PC-3 (cell line): ENCODE results near the gene MRLN. TPM values are rescaled to one million over a fixed set of nuclear protein-coding genes. Genes with fewer than 3 reads are reported as not detected.

Experiments used
- ATAC-seq: fragments of 200-7000 bp; cut with Tn5 transposase; 2 replicates; pipeline ENCODE4 v1.9.1; 2020; ENCODE audit warnings: mild to moderate bottlenecking, moderate library complexity
- BruUV-seq: library from RNA; stranded (reverse); fragments of 400-500 nt; replicated peaks from 2 replicates; lab custom pipeline; 2021; lab: Mats Ljungman, UMichigan
- CTCF ChIA-PET: fragments of 300-600 bp; sonication (Branson Sonifier 250); formaldehyde crosslinking; loops from one replicate; lab custom pipeline; 2022; ENCODE audit warnings: antibody characterized with exemption; lab: Charles Lee
- POLR2A ChIA-PET: fragments of 300-600 bp; sonication (Branson Sonifier 250); formaldehyde crosslinking; loops from one replicate; lab custom pipeline; 2022; ENCODE audit warnings: antibody characterized with exemption; ENCODE audit not compliant: unreplicated experiment; lab: Charles Lee
- DNase-seq: peaks from one replicate; pipeline ENCODE4 v3.0.0-alpha.2; 2015
- H2AFZ ChIP-seq: fragments of 300-600 bp; sonication (generic); 2 replicates; pipeline ENCODE4 v1.6.0; 2016; ENCODE audit warnings: antibody characterized with exemption, low read length
- H3F3A ChIP-seq: fragments of 300-600 bp; sonication (generic); one replicate; pipeline ENCODE4 v1.6.0; 2017; ENCODE audit warnings: antibody characterized with exemption, low read length, control low read depth, mild to moderate bottlenecking; ENCODE audit not compliant: unreplicated experiment
- H3K27ac ChIP-seq: fragments of 300-600 bp; sonication (generic); 2 replicates; pipeline ENCODE4 v1.5.1; 2016; ENCODE audit warnings: mild to moderate bottlenecking, low read length
- H3K27me3 ChIP-seq: fragments of 300-600 bp; sonication (generic); 2 replicates; pipeline ENCODE4 v1.6.1; 2016; ENCODE audit warnings: low read length, mixed read lengths
- H3K36me3 ChIP-seq: fragments of 300-600 bp; sonication (generic); 2 replicates; pipeline ENCODE4 v1.6.1; 2016; ENCODE audit warnings: low read depth, mixed run types, low read length, mixed read lengths
- H3K4me1 ChIP-seq: fragments of 300-600 bp; sonication (generic); 2 replicates; pipeline ENCODE4 v1.5.1; 2016; ENCODE audit warnings: low read length; ENCODE audit not compliant: insufficient read depth
- H3K4me2 ChIP-seq: fragments of 300-600 bp; sonication (generic); 2 replicates; pipeline ENCODE4 v1.6.0; 2016; ENCODE audit warnings: low read length
- H3K4me3 ChIP-seq: fragments of 300-600 bp; sonication (generic); 2 replicates; pipeline ENCODE4 v1.5.1; 2016; ENCODE audit warnings: mild to moderate bottlenecking, low read length, mixed read lengths
- H3K79me2 ChIP-seq: fragments of 300-600 bp; sonication (generic); 2 replicates; pipeline ENCODE4 v1.6.1; 2017; ENCODE audit warnings: low read length, mixed read lengths
- H3K9ac ChIP-seq: fragments of 300-600 bp; sonication (generic); 2 replicates; pipeline ENCODE4 v1.6.0; 2016; ENCODE audit warnings: mild to moderate bottlenecking, low read length
- H3K9me2 ChIP-seq: fragments of 300-600 bp; sonication (generic); replicated peaks from 2 replicates; pipeline ENCODE4 v1.6.1; 2016; ENCODE audit warnings: mixed run types, low read length, mixed read lengths
- H3K9me3 ChIP-seq: fragments of 300-600 bp; sonication (generic); 2 replicates; pipeline ENCODE4 v1.6.1; 2016; ENCODE audit warnings: low read length, mixed read lengths
- H4K20me1 ChIP-seq: fragments of 300-600 bp; sonication (generic); 2 replicates; pipeline ENCODE4 v1.6.1; 2016; ENCODE audit warnings: low read length, mixed read lengths
- CTCF ChIP-seq: fragments of 300-600 bp; sonication (generic); conservative IDR thresholded peaks from 2 replicates; pipeline ENCODE4 v1.5.1; 2017; ENCODE audit warnings: antibody characterized with exemption, low read depth, mild to moderate bottlenecking, low read length
- EZH2 ChIP-seq: fragments of 300-600 bp; sonication (generic); IDR thresholded peaks from one replicate; pipeline ENCODE4 v1.6.1; 2017; ENCODE audit warnings: antibody characterized with exemption, mild to moderate bottlenecking, low read length; ENCODE audit not compliant: unreplicated experiment
- EZH2phosphoT487 ChIP-seq: fragments of 300-600 bp; sonication (generic); IDR thresholded peaks from 2 replicates; pipeline ENCODE4 v1.6.1; 2018; ENCODE audit warnings: mild to moderate bottlenecking, antibody characterized with exemption, low read length, borderline replicate concordance
- intact Hi-C: fragments of 100-400 bp; cut with micrococcal nuclease; formaldehyde crosslinking; loops from 2 replicates; pipeline ENCODE4 v1.9.0; 2023
- total RNA-seq: library from RNA; depleted of rRNA; stranded (reverse); fragments of >200 nt; gene quantifications from 2 replicates; pipeline ENCODE4 v1.2.3, GENCODE V29; 2014; rRNA removed

Gene MRLN
- total RNA-seq, 1 experiment from 2014 or later = not detected

GRCh38 chr10:59688921-59689351 lies 64.3 kb downstream of the MRLN start:
- Histone ChIP-seq H3K27ac (peak overlapping the region; percentile 90), H3K9me2 (no peaks in the 10 kb centered on the region), H3K4me2 (peak overlapping the region; percentile 66), H3K4me1 (peaks cover 30% of the 10 kb centered on the region), H3K79me2 (no peaks in the 10 kb centered on the region; the same call in 1 of the 2 replicates), H4K20me1 (no peaks in the 10 kb centered on the region), H3K9ac (peak overlapping the region; percentile 59), H3K27me3 (no peaks in the 10 kb centered on the region), H3K4me3 (peak overlapping the region; percentile 20), H3F3A (peaks cover 7% of the 10 kb centered on the region), H2AFZ (no peak overlapping the region), H3K36me3 (peaks cover 17% of the 10 kb centered on the region), H3K9me3 (0 out of 2 replicates have a peak, but pooled peaks cover 5% of the 10 kb centered on the region)
- BruUV-seq = no TSS peak
- no peak for TF ChIP-seq CTCF
- no peak for TF ChIP-seq EZH2phosphoT487
- no peak for TF ChIP-seq EZH2
- intact Hi-C loops = loop anchor here (1.0 to 5.0 kb wide), 4 partner anchors 13 to 118 kb away; no protein-coding TSS in a partner anchor
- CTCF ChIA-PET = interaction anchor here (1.2 to 1.4 kb wide), 2 partner anchors 21 to 63 kb away, joined by 4 to 5 read pairs; partner anchors contain the start of gene SLC16A9
- ATAC-seq = peak; percentile 97
- peak; percentile 100 for DNase-seq
- POLR2A ChIA-PET = interaction anchor here (0.5 to 1.5 kb wide), 2 partner anchors 21 to 75 kb away, joined by 4 to 6 read pairs; partner anchors contain the start of gene SLC16A9

GRCh38 chr10:59687657-59688056 lies 65.6 kb downstream of the MRLN start:
- Histone ChIP-seq H3K27me3 (no peaks in the 10 kb centered on the region), H3K4me3 (no peak overlapping the region), H3K4me1 (peaks cover 43% of the 10 kb centered on the region), H3K36me3 (peaks cover 20% of the 10 kb centered on the region), H3K9me3 (0 out of 2 replicates have a peak, but pooled peaks cover 5% of the 10 kb centered on the region), H3K9me2 (no peaks in the 10 kb centered on the region), H3K4me2 (peak overlapping the region; percentile 66), H3K79me2 (no peaks in the 10 kb centered on the region; the same call in 1 of the 2 replicates), H3K27ac (peak overlapping the region; percentile 90), H3K9ac (peak overlapping the region; percentile 59), H4K20me1 (no peaks in the 10 kb centered on the region), H2AFZ (no peak overlapping the region), H3F3A (peaks cover 10% of the 10 kb centered on the region)
- BruUV-seq = no TSS peak
- ChIA-PET POLR2A (interaction anchor here (0.6 kb wide), 1 partner anchor 22 kb away, joined by 4 read pairs; the partner anchor contains the start of gene SLC16A9), CTCF (interaction anchor here (0.6 kb wide), 1 partner anchor 8 kb away, joined by 5 read pairs; no protein-coding TSS in a partner anchor)
- DNase-seq (no peak), ATAC-seq (no peak)
- intact Hi-C loops = loop anchor here (2.0 to 5.0 kb wide), 2 partner anchors 61 to 120 kb away; no protein-coding TSS in a partner anchor
- TF ChIP-seq EZH2phosphoT487 (no peak), CTCF (no peak), EZH2 (no peak)

Other genes with a start within 250 kb of the MRLN start
- gene SLC16A9, start 43.6 kb downstream of the MRLN start, total RNA-seq = 12.8 and 17.4 TPM in 2 replicates
- gene CCDC6, start 153.1 kb upstream of the MRLN start, total RNA-seq = 37.6 and 46.1 TPM in 2 replicates